Calu3 (cell line): Measurements from ENCODE around the gene RAD50. TPM values are rescaled to one million over a fixed set of nuclear protein-coding genes. Genes with fewer than 3 reads are reported as not detected.

Source experiments
- BruUV-seq: library from RNA; stranded (reverse); fragments of 400-500 nt; replicated peaks from 2 replicates; lab custom pipeline; 2021; lab: Mats Ljungman, UMichigan
- CTCF ChIA-PET: fragments of 300-600 bp; sonication (Branson Sonifier 250); formaldehyde crosslinking; loops from one replicate; lab custom pipeline; 2022; ENCODE audit warnings: antibody characterized with exemption; lab: Charles Lee
- DNase-seq: peaks from one replicate; pipeline ENCODE4 v3.0.0; 2022
- H3K27ac Mint-ChIP-seq: one replicate; pipeline ENCODE4 v1.8.0; 2022; ENCODE audit warnings: mixed read lengths; ENCODE audit not compliant: unreplicated experiment
- H3K27me3 Mint-ChIP-seq: one replicate; pipeline ENCODE4 v1.8.0; 2022; ENCODE audit warnings: mixed read lengths; ENCODE audit not compliant: unreplicated experiment
- H3K36me3 Mint-ChIP-seq: one replicate; pipeline ENCODE4 v1.8.0; 2022; ENCODE audit warnings: mild to moderate bottlenecking, moderate library complexity, mixed read lengths; ENCODE audit not compliant: insufficient read depth, unreplicated experiment
- H3K4me1 Mint-ChIP-seq: one replicate; pipeline ENCODE4 v1.8.0; 2022; ENCODE audit warnings: mild to moderate bottlenecking, low read depth, mixed read lengths; ENCODE audit not compliant: unreplicated experiment
- H3K4me3 Mint-ChIP-seq: one replicate; pipeline ENCODE4 v1.8.0; 2022; ENCODE audit warnings: mild to moderate bottlenecking, low read depth, moderate library complexity, mixed read lengths; ENCODE audit not compliant: unreplicated experiment
- H3K9me3 Mint-ChIP-seq: one replicate; pipeline ENCODE4 v1.8.0; 2022; ENCODE audit warnings: low read depth, mixed read lengths; ENCODE audit not compliant: unreplicated experiment
- intact Hi-C: fragments of 100-400 bp; cut with micrococcal nuclease; formaldehyde crosslinking; loops from one replicate; pipeline ENCODE4 v1.10.0; 2022; ENCODE audit not compliant: unreplicated experiment
- total RNA-seq: library from RNA; stranded (reverse); gene quantifications from 2 replicates; pipeline ENCODE4 v1.2.3, GENCODE V29; 2022
- TF ChIP-seq, protein P1 (sequence below): fragments of 200-600 bp; IDR thresholded peaks from one replicate; pipeline ENCODE4 v1.8.0; 2022; ENCODE audit warnings: antibody characterized with exemption; ENCODE audit not compliant: unreplicated experiment

Gene RAD50
- total RNA-seq, 1 experiment from 2014 or later, result 35.9 TPM

DNA sequence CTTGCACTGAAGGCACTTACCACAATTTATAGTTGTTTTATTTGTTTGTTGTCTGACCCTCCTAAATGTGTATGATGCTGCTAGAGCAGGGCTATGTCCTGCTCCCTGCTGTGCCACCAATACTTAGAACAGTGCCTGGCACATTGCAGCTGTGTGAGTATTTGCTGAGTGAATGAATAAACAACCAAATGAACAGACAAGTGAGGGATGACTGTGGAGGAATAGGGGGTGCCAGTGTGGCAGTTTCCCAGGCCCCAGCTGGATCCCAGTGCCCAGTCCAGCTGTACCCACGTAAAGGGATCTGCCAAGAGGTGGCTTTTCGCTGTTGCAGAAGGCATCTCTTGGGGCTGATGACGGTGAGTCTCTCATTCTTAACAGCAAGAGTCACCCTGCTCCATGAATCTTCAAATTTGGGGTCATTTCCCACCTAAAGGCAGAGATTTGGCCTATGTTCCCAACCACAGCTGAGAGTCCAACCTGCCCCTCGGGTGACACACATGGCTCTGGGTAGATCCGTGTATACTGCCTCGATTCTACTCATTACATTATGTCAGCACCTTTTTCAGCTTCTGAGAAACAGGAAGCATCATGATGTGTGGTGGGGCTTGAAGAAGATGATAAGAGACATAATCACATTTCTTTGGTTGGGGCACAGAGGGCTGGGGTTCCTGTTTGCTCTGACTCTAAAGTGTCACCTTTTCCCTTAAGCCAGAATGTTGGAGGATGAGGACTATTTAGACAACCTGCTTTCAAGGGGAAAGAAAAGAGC is 27.7 kb upstream of the RAD50 start:
- BruUV-seq, result no TSS peak
- Mint-ChIP-seq H3K4me1 (peaks cover 11% of the 10 kb centered on the region), H3K9me3 (no peaks in the 10 kb centered on the region), H3K27me3 (peaks cover 53% of the 10 kb centered on the region), H3K4me3 (no peak overlapping the region), H3K36me3 (no peaks in the 10 kb centered on the region), H3K27ac (no peak overlapping the region)
- CTCF ChIA-PET, result no interaction called here
- no peak for DNase-seq
- intact Hi-C loops, result loop anchor here (5.0 to 10.0 kb wide), 3 partner anchors 63 to 353 kb away; no protein-coding TSS in a partner anchor
- TF ChIP-seq, protein P1, sequence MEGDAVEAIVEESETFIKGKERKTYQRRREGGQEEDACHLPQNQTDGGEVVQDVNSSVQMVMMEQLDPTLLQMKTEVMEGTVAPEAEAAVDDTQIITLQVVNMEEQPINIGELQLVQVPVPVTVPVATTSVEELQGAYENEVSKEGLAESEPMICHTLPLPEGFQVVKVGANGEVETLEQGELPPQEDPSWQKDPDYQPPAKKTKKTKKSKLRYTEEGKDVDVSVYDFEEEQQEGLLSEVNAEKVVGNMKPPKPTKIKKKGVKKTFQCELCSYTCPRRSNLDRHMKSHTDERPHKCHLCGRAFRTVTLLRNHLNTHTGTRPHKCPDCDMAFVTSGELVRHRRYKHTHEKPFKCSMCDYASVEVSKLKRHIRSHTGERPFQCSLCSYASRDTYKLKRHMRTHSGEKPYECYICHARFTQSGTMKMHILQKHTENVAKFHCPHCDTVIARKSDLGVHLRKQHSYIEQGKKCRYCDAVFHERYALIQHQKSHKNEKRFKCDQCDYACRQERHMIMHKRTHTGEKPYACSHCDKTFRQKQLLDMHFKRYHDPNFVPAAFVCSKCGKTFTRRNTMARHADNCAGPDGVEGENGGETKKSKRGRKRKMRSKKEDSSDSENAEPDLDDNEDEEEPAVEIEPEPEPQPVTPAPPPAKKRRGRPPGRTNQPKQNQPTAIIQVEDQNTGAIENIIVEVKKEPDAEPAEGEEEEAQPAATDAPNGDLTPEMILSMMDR, result no peak

DNA sequence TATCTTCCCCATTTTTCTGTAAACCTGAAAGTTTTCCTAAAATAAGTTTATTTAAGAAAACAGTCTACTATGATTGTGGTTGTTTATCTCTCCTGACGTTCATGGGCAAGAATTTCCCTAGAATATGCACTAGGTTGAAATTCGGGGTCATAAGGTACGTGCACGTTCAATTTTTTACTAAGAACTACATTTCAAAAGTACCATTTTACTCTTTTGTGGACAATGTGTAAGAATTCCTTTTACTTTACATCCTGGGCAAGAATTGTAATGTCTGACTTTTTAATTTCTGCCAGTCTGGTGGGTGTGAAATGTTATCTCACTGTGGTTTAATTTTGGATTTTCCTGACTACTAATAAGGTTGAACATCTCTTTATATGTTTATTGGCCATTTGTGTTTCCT is 25.8 kb upstream of the RAD50 start:
- no peak overlapping the region for H3K27ac Mint-ChIP-seq
- TF ChIP-seq, protein P1, result no peak
- CTCF ChIA-PET, result interaction anchor here (0.6 kb wide), 2 partner anchors 8 to 183 kb away, joined by 4 read pairs; no protein-coding TSS in a partner anchor
- H3K4me1 Mint-ChIP-seq, result peaks cover 11% of the 10 kb centered on the region
- H3K4me3 Mint-ChIP-seq, result no peak overlapping the region
- no TSS peak for BruUV-seq
- no peaks in the 10 kb centered on the region for H3K36me3 Mint-ChIP-seq
- H3K9me3 Mint-ChIP-seq, result no peaks in the 10 kb centered on the region
- intact Hi-C loops, result no loop called here
- peaks cover 60% of the 10 kb centered on the region for H3K27me3 Mint-ChIP-seq
- DNase-seq, result no peak

DNA sequence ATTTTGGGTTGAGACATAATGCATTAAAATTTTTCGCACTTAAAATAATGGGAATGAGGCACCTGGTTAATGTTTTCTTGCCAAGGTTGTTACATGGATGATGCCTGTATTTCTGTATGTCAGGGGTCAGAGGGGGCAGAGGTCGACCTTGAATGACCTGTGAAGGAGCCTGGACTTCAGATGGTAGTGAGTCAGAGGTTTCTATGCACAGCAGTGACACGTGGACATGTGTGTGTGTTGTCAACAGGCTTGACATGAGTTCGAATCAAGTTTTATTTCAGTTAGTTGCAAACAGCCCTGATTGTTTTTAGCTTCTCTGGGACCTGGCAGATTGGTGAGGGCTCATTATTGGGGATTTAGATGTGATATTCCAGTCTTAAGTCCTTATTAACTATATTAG is 17.1 kb upstream of the RAD50 start:
- BruUV-seq, result no TSS peak
- Mint-ChIP-seq H3K4me3 (no peak overlapping the region), H3K9me3 (no peaks in the 10 kb centered on the region), H3K4me1 (no peaks in the 10 kb centered on the region), H3K27ac (no peak overlapping the region), H3K27me3 (peaks cover 20% of the 10 kb centered on the region), H3K36me3 (no peaks in the 10 kb centered on the region)
- DNase-seq, result no peak
- CTCF ChIA-PET, result no interaction called here
- TF ChIP-seq, protein P1, result no peak
- intact Hi-C loops, result no loop called here

DNA sequence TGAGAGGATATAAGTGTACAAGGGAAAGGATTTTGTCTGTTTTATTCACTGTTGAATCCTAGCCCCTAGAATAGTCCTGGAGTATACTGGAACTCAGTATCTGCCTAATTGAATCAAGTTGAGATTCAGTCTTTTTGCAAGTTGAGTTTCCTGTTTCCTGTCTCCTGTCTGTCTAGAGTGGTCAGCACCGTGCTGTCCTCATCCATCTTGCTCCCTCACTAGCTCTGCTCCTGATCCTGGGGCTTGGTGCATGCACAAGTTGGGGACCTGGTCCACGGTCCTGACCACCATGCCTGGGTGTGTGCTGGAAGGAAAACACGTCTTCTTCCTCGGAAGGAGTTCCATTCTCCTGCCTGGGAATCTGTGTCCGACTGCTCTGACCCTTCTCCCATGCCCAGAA is 16.6 kb upstream of the RAD50 start:
- Mint-ChIP-seq H3K27me3 (peaks cover 16% of the 10 kb centered on the region), H3K36me3 (no peaks in the 10 kb centered on the region), H3K27ac (no peak overlapping the region), H3K4me3 (no peak overlapping the region), H3K4me1 (no peaks in the 10 kb centered on the region), H3K9me3 (no peaks in the 10 kb centered on the region)
- intact Hi-C loops, result no loop called here
- TF ChIP-seq, protein P1, result no peak
- no peak for DNase-seq
- CTCF ChIA-PET, result no interaction called here
- BruUV-seq, result no TSS peak
